Heart left ventricle (tissue), 16 donors: ENCODE results near the gene CACNA2D3. TPM values are rescaled to one million over a fixed set of nuclear protein-coding genes. Genes with fewer than 3 reads are reported as not detected.

Source experiments
- ATAC-seq, 4 donors: fragments of 200-7000 bp; cut with Tn5 transposase; one replicate each; pipeline ENCODE4 v1.9.1; 2020 to 2022; ENCODE audit warnings: moderate library complexity in 4 of 4, mild to moderate bottlenecking in 3 of 4, moderate number of reproducible peaks in 1 of 4
- DNase-seq, 5 donors: peaks; one replicate each; pipeline ENCODE4 v3.0.0-alpha.2; 2020
- H3K27ac ChIP-seq, 12 donors: fragments of 200-600 bp; sonication (generic) in 4 of 12; one replicate each; pipeline versions ENCODE4 v1.5.0 to v1.8.0; 2016 to 2022; ENCODE audit warnings: mild to moderate bottlenecking in 2 of 12
- H3K27me3 ChIP-seq, 9 donors: fragments of 200-600 bp; sonication (generic) in 2 of 9; one replicate each; pipeline versions ENCODE4 v1.5.1 to v1.8.0; 2016 to 2022; ENCODE audit warnings: mild to moderate bottlenecking in 3 of 9
- H3K36me3 ChIP-seq, 9 donors: fragments of 200-600 bp; sonication (generic) in 2 of 9; one replicate each; pipeline versions ENCODE4 v1.5.0 to v1.8.0; 2018 to 2022; ENCODE audit warnings: mild to moderate bottlenecking in 2 of 9
- H3K4me1 ChIP-seq, 12 donors: fragments of 200-600 bp; sonication (generic) in 4 of 12; one replicate each; pipeline versions ENCODE4 v1.5.0 to v1.8.0; 2016 to 2022; ENCODE audit warnings: mild to moderate bottlenecking in 3 of 12
- H3K4me3 ChIP-seq, 12 donors: fragments of 200-600 bp; sonication (generic) in 4 of 12; one replicate each; pipeline versions ENCODE4 v1.5.0 to v1.8.0; 2017 to 2022; ENCODE audit warnings: mild to moderate bottlenecking in 9 of 12, moderate library complexity in 4 of 12
- H3K9me3 ChIP-seq, 12 donors: fragments of 200-600 bp; sonication (generic) in 4 of 12; one replicate each; pipeline versions ENCODE4 v1.5.0 to v1.8.0; 2016 to 2022; ENCODE audit warnings: mild to moderate bottlenecking in 1 of 12
- POLR2A ChIP-seq, 2 donors: fragments of 450-650 bp; IDR thresholded peaks; one replicate each; pipeline ENCODE4 v1.6.1; 2017; ENCODE audit warnings: antibody characterized with exemption in 2 of 2, mild to moderate bottlenecking in 2 of 2, moderate library complexity in 2 of 2
- WGBS, 4 donors: extraction: QIAGEN DNeasy Blood & Tissue Kit in 2 of 4; methylation state at CpG; one replicate each; pipeline versions ENCODE4 v1.1.5 to v1.1.7; 2013 to 2018; 5-methylcytosine and 5-hydroxymethylcytosine counted together
- intact Hi-C, 10 donors: fragments of 100-400 bp; cut with DNase I; formaldehyde crosslinking; loops; one replicate each; pipeline versions ENCODE4 v1.11.1 to v1.14.2; 2022
- polyA plus RNA-seq, 2 donors: library from polyadenylated mRNA; stranded (reverse); fragments of 200-250 nt; gene quantifications; one replicate each; pipeline ENCODE4 v1.2.3, GENCODE V29; 2013
- total RNA-seq, 9 donors: library from RNA; depleted of rRNA in 2 of 9; stranded (reverse); fragments of >200 nt in 2 of 9; fragmentation: NEBNext Ultra II Directional in 3 of 9; extraction: Animal tissue kit (Norgen Biotek cat#: 25700) in 3 of 9; gene quantifications; one replicate each; pipeline versions ENCODE4 v1.1.0 to v1.2.4, GENCODE V29; 2016 to 2023
- TF ChIP-seq, protein P1 (sequence below), 12 donors: fragments of 200-600 bp; sonication (generic) in 4 of 12; IDR thresholded peaks; one replicate each; pipeline versions ENCODE4 v1.5.0 to v1.8.0; 2018 to 2022; ENCODE audit warnings: antibody characterized with exemption in 12 of 12, mild to moderate bottlenecking in 5 of 12
- donor health status: ischemic (EF 13 %, LVEDD 7.1; RV severe dilation, severe dysfunction).
- donor health status: healthy with polysubstance abuse.
- donor health status: DM: no; HTN: yes; CAD: no.
- donor health status: DM: no; HTN: no; CAD: no.
- donor health status: ischemic (EF 25% LVEDD 6.9; RV normal size, moderate dysfunction).
- donor health status: ischemic (EF 25% LVEDD 5.7; RV mildly dilated, moderate dysfunction).
- donor health status: healthy.
- donor health status: DM: yes; HTN: yes; CAD: no.
- donor health status: ischemic (EF 35%, LVEDD 5.7; RV mildly dilated, moderate dysfunction).
- donor health status: nonischemic (EF 11% LVEDD 7.7; RV severe dilation, severe dysfunction).
- donor health status: DM: yes; HTN: yes; CAD: no.
- donor health status: PGD.
- donor health status: ischemic (EF 29% LVEDD 5.4; RV normal size, mild dysfunction).
- donor health status: nonischemic (EF 23%, LVEDD 6.1; RV moderate dilation, normal function).

CACNA2D3 gene
- total and polyA plus RNA-seq, 11 donors = 0.17 to 25.1 (median 12.8) TPM

GRCh38 chr3:54957711-54958110, 835.4 kb downstream of the CACNA2D3 start:
- Histone ChIP-seq H3K4me3 (no peak overlapping the region), H3K27ac (no peak overlapping the region), H3K4me1 (peaks cover 0 to 10% (median 0%) of the 10 kb centered on the region in 12 donors), H3K36me3 (no peaks in the 10 kb centered on the region), H3K9me3 (no peaks in the 10 kb centered on the region), H3K27me3 (no peaks in the 10 kb centered on the region)
- WGBS, 4 donors = 62 to 87% (median 80%) methylated on average over 4 of the region's 4 CpGs
- no peak for ATAC-seq
- no peak for TF ChIP-seq POLR2A (IDR thresholded peaks at IDR 0.05)
- TF ChIP-seq, protein P1, sequence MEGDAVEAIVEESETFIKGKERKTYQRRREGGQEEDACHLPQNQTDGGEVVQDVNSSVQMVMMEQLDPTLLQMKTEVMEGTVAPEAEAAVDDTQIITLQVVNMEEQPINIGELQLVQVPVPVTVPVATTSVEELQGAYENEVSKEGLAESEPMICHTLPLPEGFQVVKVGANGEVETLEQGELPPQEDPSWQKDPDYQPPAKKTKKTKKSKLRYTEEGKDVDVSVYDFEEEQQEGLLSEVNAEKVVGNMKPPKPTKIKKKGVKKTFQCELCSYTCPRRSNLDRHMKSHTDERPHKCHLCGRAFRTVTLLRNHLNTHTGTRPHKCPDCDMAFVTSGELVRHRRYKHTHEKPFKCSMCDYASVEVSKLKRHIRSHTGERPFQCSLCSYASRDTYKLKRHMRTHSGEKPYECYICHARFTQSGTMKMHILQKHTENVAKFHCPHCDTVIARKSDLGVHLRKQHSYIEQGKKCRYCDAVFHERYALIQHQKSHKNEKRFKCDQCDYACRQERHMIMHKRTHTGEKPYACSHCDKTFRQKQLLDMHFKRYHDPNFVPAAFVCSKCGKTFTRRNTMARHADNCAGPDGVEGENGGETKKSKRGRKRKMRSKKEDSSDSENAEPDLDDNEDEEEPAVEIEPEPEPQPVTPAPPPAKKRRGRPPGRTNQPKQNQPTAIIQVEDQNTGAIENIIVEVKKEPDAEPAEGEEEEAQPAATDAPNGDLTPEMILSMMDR (IDR thresholded peaks at IDR 0.05) = no peak
- intact Hi-C loops = loop anchor here in 5 of 10 donors (10.0 kb wide), 6 partner anchors 217 to 1297 kb away; partner anchors contain the start of gene WNT5A (in 1 of the 5)
- DNase-seq = no peak

DNA sequence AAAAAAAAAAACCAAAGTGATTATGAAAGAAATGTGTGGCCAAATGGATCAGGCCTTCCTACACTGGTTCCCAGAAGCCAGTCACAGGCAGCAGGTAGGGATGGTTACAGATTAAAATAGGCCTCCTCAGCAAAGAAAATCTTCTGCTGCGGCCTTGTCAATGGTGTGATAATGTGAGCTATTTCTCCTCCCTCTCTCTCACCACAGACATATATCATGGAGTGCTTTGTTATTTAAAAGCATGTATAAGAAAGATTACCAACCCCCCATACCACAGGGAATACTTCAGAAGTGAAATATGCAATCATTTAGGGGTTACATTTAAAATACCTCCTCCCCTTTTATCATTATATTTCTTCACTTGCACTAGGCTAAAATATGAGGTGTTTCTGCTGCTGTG, 837.7 kb downstream of the CACNA2D3 start:
- Histone ChIP-seq H3K27me3 (no peaks in the 10 kb centered on the region), H3K27ac (no peak overlapping the region), H3K9me3 (no peaks in the 10 kb centered on the region), H3K4me1 (peaks cover 0 to 13% (median 0%) of the 10 kb centered on the region in 12 donors), H3K4me3 (no peak overlapping the region), H3K36me3 (no peaks in the 10 kb centered on the region)
- ATAC-seq (no peak), DNase-seq (no peak)
- intact Hi-C loops = no loop called here
- TF ChIP-seq POLR2A (IDR thresholded peaks at IDR 0.05) = no peak
- TF ChIP-seq, protein P1 (IDR thresholded peaks at IDR 0.05) = no peak
- WGBS, 4 donors = 93 to 100% (median 98%) methylated on average over 1 of the region's 1 CpG

GRCh38 chr3:54960701-54961100, 838.3 kb downstream of the CACNA2D3 start:
- no peak for TF ChIP-seq POLR2A (IDR thresholded peaks at IDR 0.05)
- TF ChIP-seq, protein P1 (IDR thresholded peaks at IDR 0.05) = no peak
- 62 to 67% (median 63%) methylated on average over 4 of the region's 4 CpGs for WGBS, 4 donors
- intact Hi-C loops = no loop called here
- H3K36me3 ChIP-seq = no peaks in the 10 kb centered on the region
- no peak overlapping the region for H3K27ac ChIP-seq
- H3K4me1 ChIP-seq = peaks cover 0 to 13% (median 0%) of the 10 kb centered on the region in 12 donors
- no peaks in the 10 kb centered on the region for H3K27me3 ChIP-seq
- H3K9me3 ChIP-seq = no peaks in the 10 kb centered on the region
- no peak for ATAC-seq
- DNase-seq = no peak
- H3K4me3 ChIP-seq = no peak overlapping the region

DNA sequence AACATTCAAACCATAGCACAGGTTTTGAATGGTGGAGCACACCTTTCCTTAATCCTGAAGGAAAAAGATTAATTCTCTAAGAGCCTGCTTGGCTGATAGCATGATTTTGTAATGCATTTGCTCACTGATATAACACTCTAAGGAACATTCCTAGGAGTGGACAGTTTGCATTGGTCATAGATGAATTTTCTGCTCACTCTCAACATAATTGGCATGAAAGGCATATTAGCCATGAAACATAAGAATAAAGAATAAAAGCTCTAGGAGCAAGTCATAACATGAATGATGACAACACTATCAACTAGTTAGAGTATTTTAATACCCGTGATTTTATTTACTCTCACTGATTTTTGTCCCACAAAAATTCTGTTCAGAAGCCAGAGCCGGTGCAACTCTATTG, 839.8 kb downstream of the CACNA2D3 start:
- no peak overlapping the region for H3K27ac ChIP-seq
- 86 to 89% (median 86%) methylated on average over 2 of the region's 2 CpGs for WGBS, 4 donors
- H3K9me3 ChIP-seq = no peaks in the 10 kb centered on the region
- no peak for DNase-seq
- intact Hi-C loops = no loop called here
- H3K27me3 ChIP-seq = no peaks in the 10 kb centered on the region
- TF ChIP-seq, protein P1 (IDR thresholded peaks at IDR 0.05) = no peak
- TF ChIP-seq POLR2A (IDR thresholded peaks at IDR 0.05) = no peak
- peaks cover 0 to 17% (median 0%) of the 10 kb centered on the region in 12 donors for H3K4me1 ChIP-seq
- H3K4me3 ChIP-seq = no peak overlapping the region
- no peak for ATAC-seq
- no peaks in the 10 kb centered on the region for H3K36me3 ChIP-seq
